HG03045 (cell line): ENCODE data around the gene SORCS2.

Experiments
- ATAC-seq: cut with Tn5 transposase; IDR thresholded peaks from one replicate; pipeline ENCODE4 v1.9.1; 2021; ENCODE audit warnings: mild to moderate bottlenecking, moderate library complexity; ENCODE audit not compliant: unreplicated experiment

Gene SORCS2

GRCh38 chr4:7261536-7261935 is 69.2 kb downstream of the SORCS2 start:
- no peak for ATAC-seq

DNA sequence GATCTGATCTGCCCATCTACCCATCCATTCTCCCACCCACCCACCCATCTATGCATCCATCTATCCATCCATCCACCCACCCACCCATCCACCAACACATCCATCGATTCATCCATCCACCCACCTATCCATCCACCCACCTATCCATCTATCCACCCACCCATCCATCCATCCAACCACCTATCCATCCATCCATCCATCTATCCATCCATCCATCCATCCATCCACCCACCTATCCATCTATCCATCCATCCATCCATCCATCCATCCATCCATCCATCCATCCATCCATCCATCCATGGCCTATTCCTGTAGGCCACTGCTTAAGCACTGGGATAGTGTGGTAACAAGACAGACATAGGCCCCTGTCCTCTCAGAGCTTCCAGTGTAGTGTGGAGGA is 69.8 kb downstream of the SORCS2 start:
- no peak for ATAC-seq

GRCh38 chr4:7263166-7263565 is 70.8 kb downstream of the SORCS2 start:
- ATAC-seq: no peak

- no peak for ATAC-seq
Observed at GRCh38 chr4:7264694-7265093, 72.4 kb downstream of the SORCS2 start.

DNA sequence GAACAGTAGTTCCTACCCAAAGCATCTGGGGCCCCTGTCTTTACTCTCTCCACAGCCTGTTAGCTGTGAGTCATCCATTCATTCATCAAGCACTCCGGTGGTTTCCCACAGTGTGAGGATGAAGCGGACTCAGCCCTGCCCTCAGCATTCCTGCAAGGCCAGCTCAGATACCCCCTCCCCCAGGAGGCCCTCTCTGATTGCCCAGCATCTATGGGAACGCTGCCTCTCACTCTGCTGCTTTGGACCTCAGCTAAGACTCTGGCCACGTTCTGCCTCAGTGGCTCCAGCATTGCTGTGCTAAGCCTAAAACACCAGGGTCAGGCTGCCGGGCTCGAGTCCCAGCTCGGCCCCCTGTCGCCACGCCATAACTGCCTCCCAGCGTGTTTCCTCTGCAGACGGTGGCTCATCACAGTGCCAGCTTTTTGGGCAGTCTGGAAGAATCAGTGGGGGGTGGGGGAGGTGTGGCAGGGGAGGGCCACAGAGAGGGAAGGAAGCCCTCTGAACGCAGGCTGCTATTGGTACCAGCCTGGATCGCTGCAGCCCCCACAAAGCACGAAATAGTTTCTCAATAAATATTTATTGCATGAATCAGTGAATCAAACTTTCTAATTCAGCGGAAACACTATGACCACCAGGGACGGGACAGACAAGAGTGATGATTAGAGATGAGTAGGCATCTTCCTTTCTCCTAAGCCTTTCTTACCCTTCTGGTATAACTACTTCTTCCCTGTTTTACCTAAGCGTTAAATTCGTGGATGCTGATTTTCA is 74.4 kb downstream of the SORCS2 start:
- no peak for ATAC-seq

GRCh38 chr4:7267829-7268228 is 75.5 kb downstream of the SORCS2 start:
- no peak for ATAC-seq

GRCh38 chr4:7268941-7269340 is 76.6 kb downstream of the SORCS2 start:
- no peak for ATAC-seq

GRCh38 chr4:7270121-7270520 is 77.8 kb downstream of the SORCS2 start:
- no peak for ATAC-seq

DNA sequence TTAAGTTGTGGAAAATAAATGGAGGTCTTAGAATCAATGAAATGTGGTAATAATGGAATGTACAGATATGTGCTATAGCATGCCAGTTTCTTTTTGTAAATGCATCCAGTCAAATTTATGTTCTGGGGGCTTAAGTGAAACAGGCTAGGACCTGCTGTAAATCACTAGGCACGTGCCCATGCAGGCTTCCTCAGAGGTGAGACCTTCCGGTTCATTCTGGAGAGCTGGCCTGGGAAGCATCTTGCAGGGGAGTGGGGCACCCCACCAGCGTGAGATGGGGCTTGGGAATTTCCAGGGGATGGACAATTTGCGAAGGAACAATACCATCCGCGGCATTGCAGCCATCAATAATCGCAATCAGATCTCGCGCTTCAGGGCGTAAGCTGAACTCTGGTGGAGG is 80.1 kb downstream of the SORCS2 start:
- ATAC-seq: no peak

- no peak for ATAC-seq
Observed at GRCh38 chr4:7273738-7274297, 81.5 kb downstream of the SORCS2 start.

GRCh38 chr4:7275067-7275466 is 82.7 kb downstream of the SORCS2 start:
- no peak for ATAC-seq

DNA sequence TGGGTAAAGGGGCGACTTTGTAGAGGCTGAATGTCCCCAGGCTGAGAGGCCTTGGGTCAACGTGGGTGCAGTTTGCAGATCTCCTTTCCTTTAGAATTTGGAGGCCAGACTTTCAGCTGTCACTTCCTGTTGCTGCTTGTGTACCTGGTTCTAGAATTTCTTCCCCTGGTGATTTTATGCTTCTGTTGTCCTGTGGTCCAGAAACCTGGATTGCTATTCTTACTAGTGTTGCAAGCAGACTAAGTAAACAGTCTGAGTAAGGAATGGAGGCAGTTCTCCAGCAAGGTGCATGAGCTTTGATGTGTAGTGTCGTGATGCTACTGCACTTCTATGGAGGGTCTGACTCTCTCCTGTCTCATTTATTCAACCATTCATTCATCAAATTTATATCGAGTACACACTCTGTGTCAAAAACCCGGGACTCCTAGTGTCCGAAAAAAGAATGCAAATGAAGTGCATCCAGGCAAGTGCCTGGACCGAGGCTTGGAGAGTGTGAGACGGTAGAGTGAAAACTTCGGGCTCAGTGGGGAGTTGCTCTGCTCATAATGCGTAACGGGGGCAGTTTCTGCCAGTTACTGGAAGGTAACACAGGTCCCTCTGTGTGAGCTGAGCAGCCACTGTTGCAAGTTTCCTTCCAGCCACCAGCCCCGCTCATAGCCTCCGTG is 83.3 kb downstream of the SORCS2 start:
- ATAC-seq: no peak

GRCh38 chr4:7276515-7276914 is 84.2 kb downstream of the SORCS2 start:
- ATAC-seq: no peak

DNA sequence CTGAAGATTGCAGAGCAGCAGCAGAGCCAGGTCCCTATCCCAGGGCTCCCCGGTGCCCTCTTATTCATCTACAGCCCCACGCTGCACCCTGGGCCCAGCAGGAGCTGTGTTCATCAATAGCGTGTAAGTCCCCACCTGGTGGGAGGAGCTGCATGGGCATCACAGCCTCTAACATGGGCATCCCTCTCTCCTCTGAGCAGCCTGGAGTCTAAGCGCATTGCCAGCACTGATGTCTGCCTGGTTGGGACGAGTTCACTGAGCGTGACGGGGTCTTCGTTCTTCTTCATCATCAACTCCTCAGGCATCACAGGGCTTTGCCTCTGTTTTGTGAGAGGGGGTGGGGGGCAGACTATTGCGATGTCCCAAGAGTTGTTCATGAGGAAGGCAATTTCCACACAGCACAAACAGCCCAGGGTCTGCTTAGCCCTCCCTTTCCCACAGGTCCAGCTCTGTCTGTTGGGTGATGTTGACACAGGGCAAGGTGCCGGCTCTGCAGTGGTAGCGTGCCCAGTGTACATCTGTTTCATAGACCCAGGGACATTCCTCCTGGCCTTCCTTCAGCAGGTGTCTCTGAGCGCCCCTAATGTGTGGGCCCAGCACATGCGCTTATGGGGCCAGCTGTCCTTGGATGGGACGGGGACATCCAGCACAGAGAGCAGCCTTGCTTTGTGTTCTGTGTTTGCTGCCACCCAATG is 85.9 kb downstream of the SORCS2 start:
- no peak for ATAC-seq

- no peak for ATAC-seq
Observed at GRCh38 chr4:7278981-7279380, 86.6 kb downstream of the SORCS2 start.

DNA sequence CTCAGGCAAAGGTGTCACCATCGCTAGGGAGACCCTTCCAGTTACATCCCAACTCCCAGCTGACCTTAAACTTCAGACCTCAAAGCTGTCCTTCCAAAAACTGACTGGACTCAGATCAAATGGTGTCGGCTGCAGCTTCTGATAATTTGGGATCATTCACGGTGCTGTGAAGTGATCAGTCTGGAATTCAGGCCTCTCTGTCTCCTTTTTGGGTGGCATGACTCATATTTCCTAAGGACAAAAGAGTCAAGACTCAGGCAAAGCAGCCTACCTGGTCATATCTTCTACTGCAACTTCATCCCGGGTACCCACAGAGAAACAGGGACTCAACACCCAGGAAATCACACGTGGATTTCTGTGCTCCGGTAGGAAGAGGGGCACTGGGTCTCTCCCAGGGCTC is 87.6 kb downstream of the SORCS2 start:
- no peak for ATAC-seq

GRCh38 chr4:7280926-7281690 is 88.8 kb downstream of the SORCS2 start:
- no peak for ATAC-seq

DNA sequence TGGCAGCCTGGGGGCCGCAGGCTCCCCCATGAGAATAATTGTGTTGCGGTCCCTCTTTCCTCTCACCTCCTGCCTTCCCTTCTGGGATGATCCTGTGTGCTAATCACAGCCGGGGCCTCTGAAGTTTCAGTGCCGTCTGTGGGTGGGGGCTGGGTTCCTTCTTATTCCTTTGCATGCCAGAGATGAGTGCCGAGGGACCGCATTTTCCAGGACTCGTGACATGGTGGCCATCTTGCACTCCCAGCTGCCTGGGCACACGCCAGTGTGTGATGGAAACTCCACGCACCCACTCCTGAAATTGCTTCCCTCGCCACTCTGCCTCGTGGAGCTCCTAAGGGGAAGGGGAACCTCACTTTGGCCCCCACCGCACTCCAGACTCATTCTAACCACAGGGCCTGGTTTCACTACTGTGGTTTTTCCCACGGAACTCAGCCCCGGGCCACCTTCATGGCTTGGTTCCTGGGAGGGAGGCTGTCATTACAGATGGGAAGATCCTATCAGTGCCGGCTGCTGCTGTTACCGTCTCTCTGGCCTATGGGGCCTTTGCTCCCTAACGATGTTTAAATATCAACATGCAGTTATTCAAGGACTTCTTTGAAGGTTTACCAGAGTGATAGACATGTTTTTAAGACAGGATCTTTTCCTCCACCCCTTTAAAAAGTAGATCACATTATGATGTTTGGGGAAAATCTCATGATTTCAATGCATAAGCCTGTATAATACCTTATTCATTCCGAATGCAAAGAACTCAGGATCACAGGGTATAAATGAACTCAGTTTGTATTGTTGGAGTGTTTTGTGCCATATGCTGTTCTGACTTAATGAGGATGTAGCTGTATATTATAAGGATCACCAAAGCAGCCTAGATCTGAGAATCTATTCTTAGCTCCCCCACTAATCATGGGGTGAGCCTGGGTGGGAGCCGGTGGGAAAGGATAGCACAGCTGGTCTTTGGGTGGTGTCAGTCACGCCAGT is 89.6 kb downstream of the SORCS2 start:
- ATAC-seq: no peak

DNA sequence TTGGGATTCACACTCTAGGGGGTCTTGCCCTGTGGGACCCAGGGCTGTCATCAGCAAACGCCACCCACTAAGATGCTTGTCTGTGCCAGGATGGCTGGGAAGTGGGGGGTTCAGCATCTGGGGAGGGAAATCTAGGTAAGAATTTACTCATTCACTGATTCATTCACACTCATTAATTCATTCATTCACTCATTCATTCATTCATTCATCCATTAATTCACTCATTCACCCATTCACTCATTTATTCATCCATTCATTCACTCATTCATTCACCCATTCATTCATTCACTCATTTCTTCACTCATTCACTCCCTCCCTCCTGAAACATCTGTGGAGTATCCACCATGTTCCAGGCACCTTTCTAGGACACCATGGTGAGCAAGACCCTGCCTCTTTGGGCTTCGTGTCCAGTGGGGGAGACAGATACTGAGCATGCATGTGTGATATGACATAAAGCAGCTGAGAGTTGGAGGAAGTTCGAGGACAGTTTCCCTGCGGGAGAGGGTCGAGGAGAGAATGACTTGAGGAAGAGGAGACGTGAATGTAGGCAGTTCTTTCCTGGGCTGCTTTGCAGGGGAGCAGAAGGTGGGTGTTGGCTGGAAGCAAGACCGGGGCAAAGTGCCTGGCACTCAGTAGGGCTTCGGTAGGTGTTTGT is 90.6 kb downstream of the SORCS2 start:
- ATAC-seq: no peak
